Ishikawa (cell line): ENCODE measurements around the gene IPO13.

Experiments
- CEBPB ChIP-seq: IDR thresholded peaks from 2 replicates; pipeline ENCODE4 v1.6.1; 2012
- CREB1 ChIP-seq: IDR thresholded peaks from 2 replicates; pipeline ENCODE4 v1.6.1; 2012; ENCODE audit warnings: low read depth
- EGR1 ChIP-seq: IDR thresholded peaks from 2 replicates; pipeline ENCODE4 v1.6.1; 2012
- EP300 ChIP-seq: IDR thresholded peaks from 2 replicates; pipeline ENCODE4 v1.6.1; 2012; ENCODE audit warnings: borderline replicate concordance
- FOXM1 ChIP-seq: IDR thresholded peaks from 2 replicates; pipeline ENCODE4 v1.6.1; 2012; ENCODE audit warnings: low read depth, borderline replicate concordance
- RAD21 ChIP-seq: IDR thresholded peaks from 2 replicates; pipeline ENCODE4 v1.6.1; 2012; ENCODE audit warnings: low read depth
- TAF1 ChIP-seq: IDR thresholded peaks from 2 replicates; pipeline ENCODE4 v1.6.1; 2012; ENCODE audit warnings: low read depth, mild to moderate bottlenecking
- TCF12 ChIP-seq: IDR thresholded peaks from 2 replicates; pipeline ENCODE4 v1.6.1; 2012; ENCODE audit warnings: low read depth
- TEAD4 ChIP-seq: IDR thresholded peaks from 2 replicates; pipeline ENCODE4 v1.6.1; 2012
- YY1 ChIP-seq: IDR thresholded peaks from 2 replicates; pipeline ENCODE4 v1.6.1; 2012; ENCODE audit warnings: low read depth
- ZBTB7A ChIP-seq: IDR thresholded peaks from 2 replicates; pipeline ENCODE4 v1.6.1; 2012; ENCODE audit warnings: low read depth
- TF ChIP-seq, protein P1 (sequence below): IDR thresholded peaks from 2 replicates; pipeline ENCODE4 v1.6.1; 2012; ENCODE audit warnings: low read depth, mild to moderate bottlenecking
- TF ChIP-seq, protein P2 (sequence below): IDR thresholded peaks from 2 replicates; pipeline ENCODE4 v1.6.1; 2012
- TF ChIP-seq, protein P3 (sequence below): IDR thresholded peaks from 2 replicates; pipeline ENCODE4 v1.6.1; 2012

DNA sequence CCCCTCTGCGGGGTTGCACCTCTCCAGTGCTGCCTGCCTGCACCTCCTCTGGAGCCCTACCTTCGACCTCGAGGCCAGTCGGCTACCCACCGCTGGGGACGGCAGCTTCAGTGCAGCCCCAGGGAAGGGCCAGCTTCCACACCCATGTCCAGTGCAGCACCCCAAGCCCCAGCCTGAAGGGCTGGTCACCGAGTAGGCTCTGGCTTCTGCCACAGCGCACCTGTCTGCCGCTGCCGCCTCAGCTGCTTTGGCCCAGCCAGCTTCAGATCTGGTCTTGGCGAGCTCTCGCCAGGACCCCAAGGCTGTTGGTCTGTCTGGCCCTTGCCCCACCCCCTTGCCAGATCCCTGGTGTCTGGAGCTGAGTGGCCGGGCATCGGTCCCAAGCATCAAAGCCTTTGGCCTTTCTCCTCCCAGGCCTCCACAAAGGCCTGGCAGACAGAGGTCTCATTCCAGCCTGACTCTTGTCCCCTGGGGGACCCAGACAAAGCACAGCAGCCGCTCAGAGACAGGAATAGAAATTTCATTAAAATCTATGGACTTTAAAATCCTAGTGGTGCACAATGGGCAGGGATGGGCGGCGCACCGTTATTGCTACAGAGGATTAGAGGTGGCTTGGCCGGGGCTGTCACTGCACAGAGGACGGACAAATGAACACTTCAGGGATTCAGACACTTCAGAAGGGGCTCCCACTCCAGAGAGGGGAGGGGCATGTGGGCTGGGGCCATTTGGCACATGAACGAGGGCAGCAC, 49.4 kb downstream of the IPO13 start:
- TF ChIP-seq TCF12 (no peak), CEBPB (no peak), ZBTB7A (no peak), RAD21 (no peak), CREB1 (no peak), YY1 (no peak), EP300 (no peak), FOXM1 (no peak), TEAD4 (no peak), TAF1 (no peak), EGR1 (no peak)
- TF ChIP-seq, protein P1, sequence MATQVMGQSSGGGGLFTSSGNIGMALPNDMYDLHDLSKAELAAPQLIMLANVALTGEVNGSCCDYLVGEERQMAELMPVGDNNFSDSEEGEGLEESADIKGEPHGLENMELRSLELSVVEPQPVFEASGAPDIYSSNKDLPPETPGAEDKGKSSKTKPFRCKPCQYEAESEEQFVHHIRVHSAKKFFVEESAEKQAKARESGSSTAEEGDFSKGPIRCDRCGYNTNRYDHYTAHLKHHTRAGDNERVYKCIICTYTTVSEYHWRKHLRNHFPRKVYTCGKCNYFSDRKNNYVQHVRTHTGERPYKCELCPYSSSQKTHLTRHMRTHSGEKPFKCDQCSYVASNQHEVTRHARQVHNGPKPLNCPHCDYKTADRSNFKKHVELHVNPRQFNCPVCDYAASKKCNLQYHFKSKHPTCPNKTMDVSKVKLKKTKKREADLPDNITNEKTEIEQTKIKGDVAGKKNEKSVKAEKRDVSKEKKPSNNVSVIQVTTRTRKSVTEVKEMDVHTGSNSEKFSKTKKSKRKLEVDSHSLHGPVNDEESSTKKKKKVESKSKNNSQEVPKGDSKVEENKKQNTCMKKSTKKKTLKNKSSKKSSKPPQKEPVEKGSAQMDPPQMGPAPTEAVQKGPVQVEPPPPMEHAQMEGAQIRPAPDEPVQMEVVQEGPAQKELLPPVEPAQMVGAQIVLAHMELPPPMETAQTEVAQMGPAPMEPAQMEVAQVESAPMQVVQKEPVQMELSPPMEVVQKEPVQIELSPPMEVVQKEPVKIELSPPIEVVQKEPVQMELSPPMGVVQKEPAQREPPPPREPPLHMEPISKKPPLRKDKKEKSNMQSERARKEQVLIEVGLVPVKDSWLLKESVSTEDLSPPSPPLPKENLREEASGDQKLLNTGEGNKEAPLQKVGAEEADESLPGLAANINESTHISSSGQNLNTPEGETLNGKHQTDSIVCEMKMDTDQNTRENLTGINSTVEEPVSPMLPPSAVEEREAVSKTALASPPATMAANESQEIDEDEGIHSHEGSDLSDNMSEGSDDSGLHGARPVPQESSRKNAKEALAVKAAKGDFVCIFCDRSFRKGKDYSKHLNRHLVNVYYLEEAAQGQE = no peak
- TF ChIP-seq, protein P2, sequence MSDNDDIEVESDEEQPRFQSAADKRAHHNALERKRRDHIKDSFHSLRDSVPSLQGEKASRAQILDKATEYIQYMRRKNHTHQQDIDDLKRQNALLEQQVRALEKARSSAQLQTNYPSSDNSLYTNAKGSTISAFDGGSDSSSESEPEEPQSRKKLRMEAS = no peak
- TF ChIP-seq, protein P3, sequence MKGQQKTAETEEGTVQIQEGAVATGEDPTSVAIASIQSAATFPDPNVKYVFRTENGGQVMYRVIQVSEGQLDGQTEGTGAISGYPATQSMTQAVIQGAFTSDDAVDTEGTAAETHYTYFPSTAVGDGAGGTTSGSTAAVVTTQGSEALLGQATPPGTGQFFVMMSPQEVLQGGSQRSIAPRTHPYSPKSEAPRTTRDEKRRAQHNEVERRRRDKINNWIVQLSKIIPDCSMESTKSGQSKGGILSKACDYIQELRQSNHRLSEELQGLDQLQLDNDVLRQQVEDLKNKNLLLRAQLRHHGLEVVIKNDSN = no peak
